Adrenal gland (tissue), 12 donors: Measurements from ENCODE around the gene IL11. TPM values are rescaled to one million over a fixed set of nuclear protein-coding genes. Genes with fewer than 3 reads are reported as not detected.

Experiments used
- DNase-seq, 7 donors: peaks; one replicate each; pipeline ENCODE4 v3.0.0-alpha.2; 2019 to 2020
- H3K27ac ChIP-seq, 5 donors: fragments of 200-600 bp; sonication (generic) in 4 of 5; 1 replicate in 3 of 5; 2 replicates in 2 of 5; pipeline versions ENCODE4 v1.5.1 to v1.8.0; 2016 to 2020; ENCODE audit warnings: mild to moderate bottlenecking in 1 of 5
- H3K27me3 ChIP-seq: fragments of 200-600 bp; 2 replicates; pipeline ENCODE4 v1.8.0; 2021
- H3K36me3 ChIP-seq, 2 donors: fragments of 200-600 bp; replicated peaks in 1 of 2; 1 replicate in 1 of 2; 2 replicates in 1 of 2; pipeline versions ENCODE4 v1.5.1 to v1.8.0; 2018 to 2022
- H3K4me1 ChIP-seq, 2 donors: fragments of 200-600 bp; replicated peaks in 1 of 2; 1 replicate in 1 of 2; 2 replicates in 1 of 2; pipeline versions ENCODE4 v1.5.1 to v1.8.0; 2018 to 2021
- H3K4me3 ChIP-seq, 4 donors: fragments of 200-600 bp; sonication (generic) in 3 of 4; one replicate each; pipeline ENCODE4 v1.5.1; 2016 to 2018
- H3K9me3 ChIP-seq, 3 donors: fragments of 200-600 bp; sonication (generic) in 1 of 3; replicated peaks in 1 of 3; 1 replicate in 2 of 3; 2 replicates in 1 of 3; pipeline versions ENCODE4 v1.5.1 to v1.8.0; 2016 to 2021
- POLR2A ChIP-seq, 2 donors: fragments of 450-650 bp; IDR thresholded peaks; one replicate each; pipeline ENCODE4 v1.6.1; 2017; ENCODE audit warnings: antibody characterized with exemption in 2 of 2, mild to moderate bottlenecking in 2 of 2, moderate library complexity in 1 of 2
- WGBS, 4 donors: extraction: QIAGEN DNeasy Blood & Tissue Kit in 2 of 4; methylation state at CpG; one replicate each; pipeline versions ENCODE4 v1.1.5 to v1.1.7; 2013 to 2017; 5-methylcytosine and 5-hydroxymethylcytosine counted together
- intact Hi-C, 2 donors: fragments of 100-400 bp; cut with DNase I; formaldehyde crosslinking; loops; one replicate each; pipeline versions ENCODE4 v1.14.1 to v1.15.0; 2022 to 2023
- polyA plus RNA-seq, 3 donors: library from polyadenylated mRNA; stranded (reverse); fragments of 200-250 nt in 2 of 3; fragments of 350-450 nt in 1 of 3; fragmentation: Illumina TruSeq in 1 of 3; extraction: RNeasy Lipid Tissue Mini Kit (QIAGEN cat#74804) in 1 of 3; gene quantifications; one replicate each; pipeline ENCODE4 v1.2.3, GENCODE V29; 2013 to 2014
- total RNA-seq, 9 donors: library from RNA; depleted of rRNA in 4 of 9; stranded (reverse); fragments of >200 nt in 4 of 9; fragments of 120-200 nt in 1 of 9; fragmentation: NEBNext Ultra II Directional in 1 of 9; extraction: Animal tissue kit (Norgen Biotek cat#: 25700) in 1 of 9; gene quantifications; one replicate each; pipeline versions ENCODE4 v1.1.0 to v1.2.4, GENCODE V29; 2013 to 2023
- TF ChIP-seq, protein P1 (sequence below), 6 experiments: fragments of 450-650 bp in 4 of 6; fragments of 200-600 bp in 2 of 6; sonication (generic) in 1 of 6; IDR thresholded peaks; 1 replicate in 5 of 6; 2 replicates in 1 of 6; pipeline versions ENCODE4 v1.5.1 to v1.8.0; 2016 to 2021; ENCODE audit warnings: antibody characterized with exemption in 6 of 6, mild to moderate bottlenecking in 2 of 6, moderate library complexity in 1 of 6
- donor health status: healthy with polysubstance abuse.
- donor health status: Bipolar disorder and iron deficiency.
- donor health status: DM: yes; HTN: yes; CAD: no.
- donor health status: DM: no; HTN: no; CAD: no.
- donor health status: DM: no; HTN: no; CAD: no.
- donor health status: DM: yes; HTN: yes; CAD: no.

The IL11 gene
- total and polyA plus RNA-seq, 12 donors: 0.17 to 1.1 (median 0.26) TPM; not detected in 8

DNA sequence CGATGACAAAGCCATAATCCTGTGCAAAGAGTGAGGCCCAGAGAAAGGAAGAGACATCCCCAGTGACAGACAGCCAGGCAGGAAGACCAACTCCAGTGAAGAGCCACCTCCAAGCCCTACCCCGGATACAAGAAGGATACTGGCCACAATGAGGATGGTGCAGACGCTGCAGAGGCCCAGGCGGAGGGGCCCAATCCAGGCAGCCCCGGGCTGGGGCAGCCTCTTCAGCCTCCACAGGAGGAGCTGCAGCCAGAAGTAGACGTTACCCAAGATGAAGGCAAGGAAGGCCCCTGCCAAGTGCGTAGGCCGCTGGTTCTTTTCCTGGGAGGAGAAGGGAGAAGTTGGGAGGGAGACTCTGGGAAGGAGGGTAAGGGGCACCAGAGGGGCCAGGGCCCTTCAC is 53.6 kb downstream of the IL11 start:
- intact Hi-C loops: no loop called here
- Histone ChIP-seq H3K4me1 (no peaks in the 10 kb centered on the region), H3K4me3 (no peak overlapping the region), H3K36me3 (no peaks in the 10 kb centered on the region), H3K9me3 (no peaks in the 10 kb centered on the region), H3K27me3 (no peaks in the 10 kb centered on the region), H3K27ac (no peak overlapping the region)
- WGBS, 4 donors: 78 to 89% (median 83%) methylated on average over 4 to 8 of the region's 8 CpGs
- DNase-seq: no peak
- no peak for TF ChIP-seq POLR2A (IDR thresholded peaks at IDR 0.05)
- TF ChIP-seq, protein P1, sequence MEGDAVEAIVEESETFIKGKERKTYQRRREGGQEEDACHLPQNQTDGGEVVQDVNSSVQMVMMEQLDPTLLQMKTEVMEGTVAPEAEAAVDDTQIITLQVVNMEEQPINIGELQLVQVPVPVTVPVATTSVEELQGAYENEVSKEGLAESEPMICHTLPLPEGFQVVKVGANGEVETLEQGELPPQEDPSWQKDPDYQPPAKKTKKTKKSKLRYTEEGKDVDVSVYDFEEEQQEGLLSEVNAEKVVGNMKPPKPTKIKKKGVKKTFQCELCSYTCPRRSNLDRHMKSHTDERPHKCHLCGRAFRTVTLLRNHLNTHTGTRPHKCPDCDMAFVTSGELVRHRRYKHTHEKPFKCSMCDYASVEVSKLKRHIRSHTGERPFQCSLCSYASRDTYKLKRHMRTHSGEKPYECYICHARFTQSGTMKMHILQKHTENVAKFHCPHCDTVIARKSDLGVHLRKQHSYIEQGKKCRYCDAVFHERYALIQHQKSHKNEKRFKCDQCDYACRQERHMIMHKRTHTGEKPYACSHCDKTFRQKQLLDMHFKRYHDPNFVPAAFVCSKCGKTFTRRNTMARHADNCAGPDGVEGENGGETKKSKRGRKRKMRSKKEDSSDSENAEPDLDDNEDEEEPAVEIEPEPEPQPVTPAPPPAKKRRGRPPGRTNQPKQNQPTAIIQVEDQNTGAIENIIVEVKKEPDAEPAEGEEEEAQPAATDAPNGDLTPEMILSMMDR (IDR thresholded peaks at IDR 0.05): no peak

DNA sequence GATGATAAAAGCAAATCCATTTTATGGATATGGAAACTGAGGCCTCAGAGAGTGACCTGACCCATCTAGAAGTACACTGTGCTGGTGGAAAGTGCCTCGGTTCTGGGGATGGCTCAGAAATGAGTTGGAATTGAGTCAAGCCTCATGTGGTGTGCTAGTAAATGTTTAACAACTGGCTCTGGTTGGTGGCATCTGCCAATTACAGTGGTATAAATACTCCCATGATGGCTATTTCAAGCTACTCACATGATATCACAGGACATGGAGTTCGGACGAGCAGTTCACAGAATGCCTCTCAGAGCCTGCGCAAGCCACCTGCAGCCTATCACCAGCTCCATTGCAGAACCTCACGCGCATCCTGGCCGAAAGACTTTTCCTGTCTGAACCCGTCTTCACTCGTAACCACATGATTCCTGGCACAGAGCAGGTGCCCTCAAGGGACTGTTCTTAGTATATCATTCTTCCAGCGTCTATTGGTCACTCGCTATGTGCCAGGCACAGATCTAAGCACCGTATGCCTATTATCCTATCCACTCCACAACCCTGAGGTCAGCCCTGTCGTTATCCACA is 54.2 kb downstream of the IL11 start:
- DNase-seq: no peak
- WGBS, 4 donors: 82 to 90% (median 86%) methylated on average over 11 to 13 of the region's 13 CpGs
- no peaks in the 10 kb centered on the region for H3K4me1 ChIP-seq
- H3K27me3 ChIP-seq: no peaks in the 10 kb centered on the region
- H3K4me3 ChIP-seq: no peak overlapping the region
- intact Hi-C loops: no loop called here
- no peaks in the 10 kb centered on the region for H3K36me3 ChIP-seq
- TF ChIP-seq, protein P1 (IDR thresholded peaks at IDR 0.05): no peak
- TF ChIP-seq POLR2A (IDR thresholded peaks at IDR 0.05): no peak
- H3K9me3 ChIP-seq: no peaks in the 10 kb centered on the region
- H3K27ac ChIP-seq: no peak overlapping the region

DNA sequence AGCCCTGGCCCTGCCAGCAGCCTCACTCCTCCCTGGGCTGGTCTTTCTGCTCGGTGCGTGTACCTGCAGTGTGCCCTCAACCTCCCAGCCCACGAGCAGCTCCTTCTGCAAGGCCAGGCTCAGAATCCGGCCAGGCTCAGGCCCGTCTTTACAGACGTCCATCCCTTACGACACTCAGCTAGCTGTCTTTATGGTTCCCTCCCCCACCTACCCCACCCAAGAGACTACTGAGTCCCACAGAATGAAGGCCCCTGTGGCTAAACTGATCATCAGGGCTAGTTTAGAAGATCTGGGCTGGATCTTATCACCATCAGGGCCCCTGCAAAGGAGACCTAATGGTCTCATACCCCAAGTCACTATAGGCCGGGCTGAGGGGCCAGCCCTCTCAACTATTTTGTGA is 55.9 kb downstream of the IL11 start:
- H3K27me3 ChIP-seq: no peaks in the 10 kb centered on the region
- no peak overlapping the region for H3K27ac ChIP-seq
- H3K9me3 ChIP-seq: no peaks in the 10 kb centered on the region
- intact Hi-C loops: no loop called here
- H3K36me3 ChIP-seq: no peaks in the 10 kb centered on the region
- no peak overlapping the region for H3K4me3 ChIP-seq
- H3K4me1 ChIP-seq: no peaks in the 10 kb centered on the region
- DNase-seq: no peak
- 71 to 82% (median 82%) methylated on average over 8 of the region's 8 CpGs for WGBS, 4 donors
- TF ChIP-seq POLR2A (IDR thresholded peaks at IDR 0.05): no peak
- TF ChIP-seq, protein P1 (IDR thresholded peaks at IDR 0.05): no peak

Other genes with a start within 250 kb of the IL11 start
- 10 to 100 TPM in 1 of 9 donors, 1 to 10 TPM in 1, under 1 TPM in 4, not detected in 3; 0.36 to 11.1 (median 0.90) TPM for gene TNNT1, start 221.3 kb downstream of the IL11 start, total RNA-seq
- gene TNNT1, start 221.3 kb downstream of the IL11 start, polyA plus RNA-seq: 1 to 10 TPM in 1 of 3 donors, under 1 TPM in 1, not detected in 1; 0.48 to 2.5 TPM
- 100 to 1,000 TPM in 1 of 9 donors, 10 to 100 TPM in 1, 1 to 10 TPM in 1, not detected in 6; 9.7 to 461 (median 20.5) TPM for gene TNNI3, start 212.7 kb downstream of the IL11 start, total RNA-seq
- 10 to 100 TPM in 2 of 3 donors, under 1 TPM in 1; 0.51 to 25.3 (median 24.4) TPM for gene TNNI3, start 212.7 kb downstream of the IL11 start, polyA plus RNA-seq
- 1 to 10 TPM; 1.9 to 5.8 (median 3.4) TPM for gene DNAAF3, start 203.8 kb downstream of the IL11 start, total RNA-seq
- 1 to 10 TPM; 2.1 to 4.5 (median 3.9) TPM for gene DNAAF3, start 203.8 kb downstream of the IL11 start, polyA plus RNA-seq
- gene SYT5, start 190.2 kb downstream of the IL11 start, total RNA-seq: 10 to 100 TPM in 2 of 9 donors, 1 to 10 TPM in 2, under 1 TPM in 2, not detected in 3; 0.07 to 12.1 (median 3.5) TPM
- 10 to 100 TPM; 19.5 to 52.0 (median 22.1) TPM for gene SYT5, start 190.2 kb downstream of the IL11 start, polyA plus RNA-seq
- 100 to 1,000 TPM in 1 of 9 donors, 10 to 100 TPM in 8; 42.8 to 159 (median 54.8) TPM for gene PTPRH, start 161.0 kb downstream of the IL11 start, total RNA-seq
- gene PTPRH, start 161.0 kb downstream of the IL11 start, polyA plus RNA-seq: 10 to 100 TPM; 30.1 to 54.9 (median 34.9) TPM
- gene TMEM86B, start 141.7 kb downstream of the IL11 start, total RNA-seq: 1 to 10 TPM; 1.5 to 5.2 (median 4.1) TPM
- gene TMEM86B, start 141.7 kb downstream of the IL11 start, polyA plus RNA-seq: 10 to 100 TPM in 2 of 3 donors, under 1 TPM in 1; 0.20 to 47.8 (median 23.1) TPM
- gene PPP6R1, start 111.4 kb downstream of the IL11 start, total RNA-seq: 100 to 1,000 TPM in 2 of 9 donors, 10 to 100 TPM in 7; 28.9 to 116 (median 87.2) TPM
- gene PPP6R1, start 111.4 kb downstream of the IL11 start, polyA plus RNA-seq: 100 to 1,000 TPM in 1 of 3 donors, 10 to 100 TPM in 2; 33.4 to 102 (median 56.1) TPM
- gene HSPBP1, start 90.4 kb downstream of the IL11 start, total RNA-seq: 10 to 100 TPM; 22.0 to 46.0 (median 31.8) TPM
- 10 to 100 TPM; 18.8 to 49.8 (median 49.2) TPM for gene HSPBP1, start 90.4 kb downstream of the IL11 start, polyA plus RNA-seq
- 10 to 100 TPM in 7 of 9 donors, 1 to 10 TPM in 2; 2.0 to 24.9 (median 13.1) TPM for gene BRSK1, start 86.5 kb downstream of the IL11 start, total RNA-seq
- 10 to 100 TPM in 2 of 3 donors, 1 to 10 TPM in 1; 7.2 to 64.3 (median 27.6) TPM for gene BRSK1, start 86.5 kb downstream of the IL11 start, polyA plus RNA-seq
- gene TMEM150B, start 45.1 kb downstream of the IL11 start, total RNA-seq: 10 to 100 TPM in 2 of 9 donors, 1 to 10 TPM in 6, under 1 TPM in 1; 0.11 to 20.8 (median 7.9) TPM
- 1 to 10 TPM in 2 of 3 donors, under 1 TPM in 1; 0.51 to 4.7 (median 2.5) TPM for gene TMEM150B, start 45.1 kb downstream of the IL11 start, polyA plus RNA-seq
- gene KMT5C, start 30.6 kb downstream of the IL11 start, total RNA-seq: 10 to 100 TPM in 6 of 9 donors, 1 to 10 TPM in 3; 3.9 to 38.3 (median 14.9) TPM
- 10 to 100 TPM in 2 of 3 donors, 1 to 10 TPM in 1; 1.4 to 56.7 (median 30.3) TPM for gene KMT5C, start 30.6 kb downstream of the IL11 start, polyA plus RNA-seq
- under 1 TPM in 2 of 9 donors, not detected in 7; 0.17 to 0.18 TPM for gene COX6B2, start 15.7 kb downstream of the IL11 start, total RNA-seq
- gene COX6B2, start 15.7 kb downstream of the IL11 start, polyA plus RNA-seq: not detected
- not detected for gene GARIN5B, start 7.2 kb downstream of the IL11 start, total RNA-seq
- not detected for gene GARIN5B, start 7.2 kb downstream of the IL11 start, polyA plus RNA-seq
- 1 to 10 TPM in 2 of 9 donors, under 1 TPM in 1, not detected in 6; 0.55 to 2.3 (median 1.1) TPM for gene TMEM190, start 6.4 kb upstream of the IL11 start, total RNA-seq
- 10 to 100 TPM in 1 of 3 donors, 1 to 10 TPM in 1, under 1 TPM in 1; 0.62 to 63.0 (median 4.7) TPM for gene TMEM190, start 6.4 kb upstream of the IL11 start, polyA plus RNA-seq
- gene TMEM238, start 13.8 kb upstream of the IL11 start, total RNA-seq: 1 to 10 TPM in 8 of 9 donors, under 1 TPM in 1; 0.28 to 9.3 (median 2.9) TPM
- gene TMEM238, start 13.8 kb upstream of the IL11 start, polyA plus RNA-seq: under 1 TPM in 1 of 3 donors, not detected in 2; 0.13 TPM
- 1,000 to 10,000 TPM in 4 of 9 donors, 100 to 1,000 TPM in 5; 194 to 2,378 (median 694) TPM for gene RPL28, start 15.5 kb upstream of the IL11 start, total RNA-seq
- gene RPL28, start 15.5 kb upstream of the IL11 start, polyA plus RNA-seq: 1,000 to 10,000 TPM in 2 of 3 donors, 100 to 1,000 TPM in 1; 577 to 2,804 (median 2,164) TPM
- 10 to 100 TPM; 13.0 to 57.1 (median 20.3) TPM for gene UBE2S, start 37.3 kb upstream of the IL11 start, total RNA-seq
- 10 to 100 TPM in 2 of 3 donors, 1 to 10 TPM in 1; 8.8 to 18.0 (median 11.9) TPM for gene UBE2S, start 37.3 kb upstream of the IL11 start, polyA plus RNA-seq
- gene SHISA7, start 72.8 kb upstream of the IL11 start, total RNA-seq: under 1 TPM in 5 of 9 donors, not detected in 4; 0.08 to 0.49 (median 0.20) TPM
- 1 to 10 TPM in 2 of 3 donors, under 1 TPM in 1; 0.47 to 1.3 (median 1.1) TPM for gene SHISA7, start 72.8 kb upstream of the IL11 start, polyA plus RNA-seq
- gene ISOC2, start 91.2 kb upstream of the IL11 start, total RNA-seq: 100 to 1,000 TPM in 1 of 9 donors, 10 to 100 TPM in 8; 58.2 to 181 (median 78.3) TPM
- 100 to 1,000 TPM in 1 of 3 donors, 10 to 100 TPM in 2; 18.1 to 119 (median 75.0) TPM for gene ISOC2, start 91.2 kb upstream of the IL11 start, polyA plus RNA-seq
- gene C19orf85, start 94.3 kb upstream of the IL11 start, total RNA-seq: not detected
- gene C19orf85, start 94.3 kb upstream of the IL11 start, polyA plus RNA-seq: not detected
- 10 to 100 TPM in 3 of 9 donors, 1 to 10 TPM in 5, under 1 TPM in 1; 0.83 to 27.9 (median 8.7) TPM for gene ZNF628, start 106.2 kb upstream of the IL11 start, total RNA-seq
- gene ZNF628, start 106.2 kb upstream of the IL11 start, polyA plus RNA-seq: 10 to 100 TPM in 1 of 3 donors, 1 to 10 TPM in 1, under 1 TPM in 1; 0.04 to 17.5 (median 3.7) TPM
- gene NAT14, start 114.7 kb upstream of the IL11 start, total RNA-seq: 10 to 100 TPM in 6 of 9 donors, 1 to 10 TPM in 3; 4.9 to 46.7 (median 18.3) TPM
- 100 to 1,000 TPM in 1 of 3 donors, 10 to 100 TPM in 1, 1 to 10 TPM in 1; 6.2 to 108 (median 53.8) TPM for gene NAT14, start 114.7 kb upstream of the IL11 start, polyA plus RNA-seq
- gene SSC5D, start 118.0 kb upstream of the IL11 start, total RNA-seq: 1 to 10 TPM in 8 of 9 donors, under 1 TPM in 1; 0.33 to 6.8 (median 4.4) TPM
- 1 to 10 TPM; 1.3 to 10.0 (median 1.5) TPM for gene SSC5D, start 118.0 kb upstream of the IL11 start, polyA plus RNA-seq
- not detected for gene SBK2, start 166.7 kb upstream of the IL11 start, total RNA-seq
- not detected for gene SBK2, start 166.7 kb upstream of the IL11 start, polyA plus RNA-seq
- under 1 TPM in 2 of 9 donors, not detected in 7; 0.18 to 0.68 TPM for gene SBK3, start 175.1 kb upstream of the IL11 start, total RNA-seq
- under 1 TPM in 1 of 3 donors, not detected in 2; 0.10 TPM for gene SBK3, start 175.1 kb upstream of the IL11 start, polyA plus RNA-seq
- 10 to 100 TPM in 2 of 9 donors, 1 to 10 TPM in 7; 2.1 to 15.8 (median 7.9) TPM for gene ZNF579, start 210.4 kb upstream of the IL11 start, total RNA-seq
- gene ZNF579, start 210.4 kb upstream of the IL11 start, polyA plus RNA-seq: 10 to 100 TPM in 2 of 3 donors, 1 to 10 TPM in 1; 2.8 to 27.1 (median 12.2) TPM
- gene FIZ1, start 229.1 kb upstream of the IL11 start, total RNA-seq: 10 to 100 TPM in 4 of 9 donors, 1 to 10 TPM in 5; 4.4 to 19.7 (median 9.2) TPM
- 10 to 100 TPM in 2 of 3 donors, 1 to 10 TPM in 1; 6.3 to 19.6 (median 15.2) TPM for gene FIZ1, start 229.1 kb upstream of the IL11 start, polyA plus RNA-seq
- 10 to 100 TPM in 8 of 9 donors, 1 to 10 TPM in 1; 7.7 to 83.7 (median 24.6) TPM for gene ZNF524, start 229.8 kb upstream of the IL11 start, total RNA-seq
- gene ZNF524, start 229.8 kb upstream of the IL11 start, polyA plus RNA-seq: 10 to 100 TPM in 2 of 3 donors, under 1 TPM in 1; 0.93 to 57.6 (median 57.1) TPM
- gene ZNF865, start 235.2 kb upstream of the IL11 start, total RNA-seq: 10 to 100 TPM in 5 of 9 donors, 1 to 10 TPM in 3, under 1 TPM in 1; 0.72 to 19.6 (median 10.3) TPM
- gene ZNF865, start 235.2 kb upstream of the IL11 start, polyA plus RNA-seq: 10 to 100 TPM in 2 of 3 donors, 1 to 10 TPM in 1; 2.0 to 24.7 (median 11.7) TPM